ENCODE measurements around the gene LIX1L. TPM values are rescaled to one million over a fixed set of nuclear protein-coding genes. Genes with fewer than 3 reads are reported as not detected.

The LIX1L gene
- total and polyA plus RNA-seq, 2 of the 13 experiments (the other 11 are each of a cell fraction or from before 2014, with no cell fraction given): 8.1 to 24.9 TPM

DNA sequence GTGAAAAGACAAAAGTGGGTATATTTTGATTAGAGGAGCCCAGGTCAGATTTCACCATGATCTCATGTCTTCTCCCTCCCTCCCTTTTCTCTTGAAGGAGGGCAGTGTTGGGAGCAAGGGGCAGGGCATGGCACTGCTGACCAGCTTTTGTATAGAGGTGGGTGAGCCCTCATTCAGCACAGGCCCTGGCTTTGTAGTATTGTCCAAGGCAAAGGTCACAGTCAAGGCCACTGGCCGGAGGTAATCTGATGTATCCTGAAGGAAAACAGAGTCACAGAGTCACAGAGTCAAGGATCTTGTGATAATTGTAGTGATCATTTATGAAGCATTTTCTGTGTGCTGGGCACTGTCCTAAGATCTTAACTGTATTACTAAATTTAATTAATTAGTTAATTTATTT is 59.8 kb downstream of the LIX1L start (continued):
- TF ChIP-seq HNRNPLL (IDR thresholded peaks at IDR 0.05; ENCODE audit: low read depth, low read length, poor library complexity, severe bottlenecking) (no peak), DRAP1 (CRISPR knock-in tag; IDR thresholded peaks at IDR 0.05) (no peak), AKAP8 (CRISPR knock-in tag; IDR thresholded peaks at IDR 0.05) (no peak), CAMTA2 (CRISPR knock-in tag; IDR thresholded peaks at IDR 0.05; ENCODE audit: borderline replicate concordance) (no peak), HNF4G (IDR thresholded peaks at IDR 0.05; ENCODE audit: borderline replicate concordance, low read depth, low read length) (peak; percentile 58; the same call in 1 of the 2 replicates), HNF4G (CRISPR knock-in tag; IDR thresholded peaks at IDR 0.05; ENCODE audit: borderline replicate concordance, low read depth) (peak; percentile 43; the same call in 1 of the 2 replicates), FOXC1 (CRISPR knock-in tag; IDR thresholded peaks at IDR 0.05; ENCODE audit: borderline replicate concordance) (no peak), ZNF768 (CRISPR knock-in tag; IDR thresholded peaks at IDR 0.05) (no peak), PCBP1 (IDR thresholded peaks at IDR 0.05; ENCODE audit: borderline replicate concordance, low read depth, low read length) (no peak), TBX2 (CRISPR knock-in tag; IDR thresholded peaks at IDR 0.05; ENCODE audit: borderline replicate concordance) (peak; percentile 20; the same call in 1 of the 2 replicates), GZF1 (CRISPR knock-in tag; IDR thresholded peaks at IDR 0.05) (no peak), ZBTB3 (CRISPR knock-in tag; IDR thresholded peaks at IDR 0.05; ENCODE audit: borderline replicate concordance, low read depth) (no peak), ONECUT2 (CRISPR knock-in tag; IDR thresholded peaks at IDR 0.05) (no peak), KDM5B (CRISPR knock-in tag; IDR thresholded peaks at IDR 0.05; ENCODE audit: borderline replicate concordance) (no peak), HOXA5 (CRISPR knock-in tag; IDR thresholded peaks at IDR 0.05) (no peak), HNRNPL (IDR thresholded peaks at IDR 0.05; ENCODE audit: low read depth, low read length) (0 out of 2 replicates have a peak, but pooled peaks have one; percentile 29), NCOA1 (CRISPR knock-in tag; IDR thresholded peaks at IDR 0.05) (no peak), SALL1 (CRISPR knock-in tag; IDR thresholded peaks at IDR 0.05) (peak; percentile 70), TBL1XR1 (IDR thresholded peaks at IDR 0.05; ENCODE audit: borderline replicate concordance, low read length, partially characterized antibody) (peak; percentile 73)
- TF ChIP-seq, protein P1, sequence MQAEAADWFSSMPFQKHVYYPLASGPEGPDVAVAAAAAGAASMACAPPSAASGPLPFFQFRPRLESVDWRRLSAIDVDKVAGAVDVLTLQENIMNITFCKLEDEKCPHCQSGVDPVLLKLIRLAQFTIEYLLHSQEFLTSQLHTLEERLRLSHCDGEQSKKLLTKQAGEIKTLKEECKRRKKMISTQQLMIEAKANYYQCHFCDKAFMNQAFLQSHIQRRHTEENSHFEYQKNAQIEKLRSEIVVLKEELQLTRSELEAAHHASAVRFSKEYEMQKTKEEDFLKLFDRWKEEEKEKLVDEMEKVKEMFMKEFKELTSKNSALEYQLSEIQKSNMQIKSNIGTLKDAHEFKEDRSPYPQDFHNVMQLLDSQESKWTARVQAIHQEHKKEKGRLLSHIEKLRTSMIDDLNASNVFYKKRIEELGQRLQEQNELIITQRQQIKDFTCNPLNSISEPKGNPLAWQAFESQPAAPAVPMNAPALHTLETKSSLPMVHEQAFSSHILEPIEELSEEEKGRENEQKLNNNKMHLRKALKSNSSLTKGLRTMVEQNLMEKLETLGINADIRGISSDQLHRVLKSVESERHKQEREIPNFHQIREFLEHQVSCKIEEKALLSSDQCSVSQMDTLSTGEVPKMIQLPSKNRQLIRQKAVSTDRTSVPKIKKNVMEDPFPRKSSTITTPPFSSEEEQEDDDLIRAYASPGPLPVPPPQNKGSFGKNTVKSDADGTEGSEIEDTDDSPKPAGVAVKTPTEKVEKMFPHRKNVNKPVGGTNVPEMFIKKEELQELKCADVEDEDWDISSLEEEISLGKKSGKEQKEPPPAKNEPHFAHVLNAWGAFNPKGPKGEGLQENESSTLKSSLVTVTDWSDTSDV (CRISPR knock-in tag; IDR thresholded peaks at IDR 0.05): no peak
- TF ChIP-seq, protein P2, sequence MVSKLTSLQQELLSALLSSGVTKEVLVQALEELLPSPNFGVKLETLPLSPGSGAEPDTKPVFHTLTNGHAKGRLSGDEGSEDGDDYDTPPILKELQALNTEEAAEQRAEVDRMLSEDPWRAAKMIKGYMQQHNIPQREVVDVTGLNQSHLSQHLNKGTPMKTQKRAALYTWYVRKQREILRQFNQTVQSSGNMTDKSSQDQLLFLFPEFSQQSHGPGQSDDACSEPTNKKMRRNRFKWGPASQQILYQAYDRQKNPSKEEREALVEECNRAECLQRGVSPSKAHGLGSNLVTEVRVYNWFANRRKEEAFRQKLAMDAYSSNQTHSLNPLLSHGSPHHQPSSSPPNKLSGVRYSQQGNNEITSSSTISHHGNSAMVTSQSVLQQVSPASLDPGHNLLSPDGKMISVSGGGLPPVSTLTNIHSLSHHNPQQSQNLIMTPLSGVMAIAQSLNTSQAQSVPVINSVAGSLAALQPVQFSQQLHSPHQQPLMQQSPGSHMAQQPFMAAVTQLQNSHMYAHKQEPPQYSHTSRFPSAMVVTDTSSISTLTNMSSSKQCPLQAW (CRISPR knock-in tag; IDR thresholded peaks at IDR 0.05): 0 out of 2 replicates have a peak, but pooled peaks have one; percentile 10
- TF ChIP-seq, protein P3, sequence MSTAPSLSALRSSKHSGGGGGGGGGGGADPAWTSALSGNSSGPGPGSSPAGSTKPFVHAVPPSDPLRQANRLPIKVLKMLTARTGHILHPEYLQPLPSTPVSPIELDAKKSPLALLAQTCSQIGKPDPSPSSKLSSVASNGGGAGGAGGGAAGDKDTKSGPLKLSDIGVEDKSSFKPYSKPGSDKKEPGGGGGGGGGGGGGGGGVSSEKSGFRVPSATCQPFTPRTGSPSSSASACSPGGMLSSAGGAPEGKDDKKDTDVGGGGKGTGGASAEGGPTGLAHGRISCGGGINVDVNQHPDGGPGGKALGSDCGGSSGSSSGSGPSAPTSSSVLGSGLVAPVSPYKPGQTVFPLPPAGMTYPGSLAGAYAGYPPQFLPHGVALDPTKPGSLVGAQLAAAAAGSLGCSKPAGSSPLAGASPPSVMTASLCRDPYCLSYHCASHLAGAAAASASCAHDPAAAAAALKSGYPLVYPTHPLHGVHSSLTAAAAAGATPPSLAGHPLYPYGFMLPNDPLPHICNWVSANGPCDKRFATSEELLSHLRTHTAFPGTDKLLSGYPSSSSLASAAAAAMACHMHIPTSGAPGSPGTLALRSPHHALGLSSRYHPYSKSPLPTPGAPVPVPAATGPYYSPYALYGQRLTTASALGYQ (CRISPR knock-in tag; IDR thresholded peaks at IDR 0.05): no peak
- TF ChIP-seq, protein P4, sequence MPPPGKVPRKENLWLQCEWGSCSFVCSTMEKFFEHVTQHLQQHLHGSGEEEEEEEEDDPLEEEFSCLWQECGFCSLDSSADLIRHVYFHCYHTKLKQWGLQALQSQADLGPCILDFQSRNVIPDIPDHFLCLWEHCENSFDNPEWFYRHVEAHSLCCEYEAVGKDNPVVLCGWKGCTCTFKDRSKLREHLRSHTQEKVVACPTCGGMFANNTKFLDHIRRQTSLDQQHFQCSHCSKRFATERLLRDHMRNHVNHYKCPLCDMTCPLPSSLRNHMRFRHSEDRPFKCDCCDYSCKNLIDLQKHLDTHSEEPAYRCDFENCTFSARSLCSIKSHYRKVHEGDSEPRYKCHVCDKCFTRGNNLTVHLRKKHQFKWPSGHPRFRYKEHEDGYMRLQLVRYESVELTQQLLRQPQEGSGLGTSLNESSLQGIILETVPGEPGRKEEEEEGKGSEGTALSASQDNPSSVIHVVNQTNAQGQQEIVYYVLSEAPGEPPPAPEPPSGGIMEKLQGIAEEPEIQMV (CRISPR knock-in tag; IDR thresholded peaks at IDR 0.05; ENCODE audit: low read depth): no peak

All from HepG2 (cell line).